Posterior cingulate gyrus (tissue), 11 donors: Measurements from ENCODE around the gene MANSC1.

Experiments
- DNase-seq, 10 donors: peaks; one replicate each; pipeline versions ENCODE4 v3.0.0 to v3.0.0-alpha.2; 2020 to 2021; ENCODE audit warnings: mixed read lengths in 3 of 10
- intact Hi-C: fragments of 100-400 bp; cut with DNase I; formaldehyde crosslinking; loops from one replicate; pipeline ENCODE4 v1.15.1; 2023

Gene MANSC1

DNA sequence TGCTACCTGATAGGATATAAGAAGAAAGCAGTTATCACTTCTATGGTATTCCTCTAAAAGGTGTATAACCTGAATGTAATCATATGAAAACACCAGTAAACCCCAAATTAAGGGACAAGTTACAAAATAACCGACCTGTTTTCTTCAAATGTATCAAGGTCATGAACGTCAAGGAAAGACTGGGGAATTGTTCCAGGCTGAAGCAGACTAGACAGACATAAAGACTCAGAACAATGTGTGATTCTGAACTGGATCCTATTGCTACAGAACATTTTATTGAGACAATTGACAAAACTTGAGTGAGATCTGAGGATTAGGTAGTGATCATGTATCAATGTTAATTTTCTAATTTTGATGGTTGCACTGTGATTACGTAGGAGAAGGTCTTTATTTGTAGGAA lies 67.8 kb downstream of the MANSC1 start:
- intact Hi-C loops: no loop called here

GRCh38 chr12:12281134-12281533 lies 68.9 kb downstream of the MANSC1 start:
- intact Hi-C loops: no loop called here

More for the DNA sequence above, 67.8 kb downstream of the MANSC1 start:
- no peak for DNase-seq

DNA sequence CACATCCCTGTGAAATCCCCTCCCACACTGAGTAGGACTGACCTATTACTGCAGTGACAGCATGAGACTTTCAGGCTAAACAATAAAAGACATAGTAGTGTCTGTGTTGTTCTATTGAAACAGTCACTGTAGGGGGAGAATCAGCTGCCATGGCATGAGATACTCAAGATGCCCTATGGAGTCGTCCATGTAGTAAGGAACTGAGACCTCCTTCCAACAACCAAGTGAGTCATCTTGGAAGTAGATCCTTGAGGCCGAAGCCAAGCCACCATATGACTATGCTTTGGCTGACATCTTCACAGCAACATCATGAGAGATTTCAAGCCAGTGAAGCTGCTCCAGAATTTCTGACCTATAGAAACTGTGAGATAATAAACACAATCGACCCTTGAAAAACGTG lies 71.1 kb downstream of the MANSC1 start:
- DNase-seq: no peak
- intact Hi-C loops: no loop called here

More at GRCh38 chr12:12281134-12281533, 68.9 kb downstream of the MANSC1 start:
- no peak for DNase-seq
